H9 (cell line): ENCODE measurements around the gene ZFP64. TPM values are rescaled to one million over a fixed set of nuclear protein-coding genes. Genes with fewer than 3 reads are reported as not detected.

ENCODE experiments used
- DNase-seq: peaks from one replicate; pipeline ENCODE4 v3.0.0-alpha.2; 2017
- H2AFZ ChIP-seq: one replicate; pipeline ENCODE4 v1.6.1; 2013; ENCODE audit warnings: mild to moderate bottlenecking, low read length, control low read depth, moderate library complexity
- H2AK5ac ChIP-seq: 2 replicates; pipeline ENCODE4 v1.6.1; 2013; ENCODE audit warnings: low read length, control low read depth, mixed read lengths; ENCODE audit not compliant: insufficient read length
- H2BK120ac ChIP-seq: one replicate; pipeline ENCODE4 v1.6.1; 2013; ENCODE audit warnings: low read depth, mild to moderate bottlenecking, low read length, control low read depth, inconsistent platforms; ENCODE audit not compliant: poor library complexity, severe bottlenecking
- H2BK12ac ChIP-seq: 2 replicates; pipeline ENCODE4 v1.6.1; 2013; ENCODE audit warnings: low read length, control low read depth, mixed read lengths, low read depth; ENCODE audit not compliant: insufficient read length
- H2BK15ac ChIP-seq: 2 replicates; pipeline ENCODE4 v1.6.1; 2013; ENCODE audit warnings: low read depth, low read length, control low read depth
- H2BK20ac ChIP-seq: one replicate; pipeline ENCODE4 v1.6.1; 2013; ENCODE audit warnings: low read depth, mild to moderate bottlenecking, low read length, control low read depth, inconsistent platforms; ENCODE audit not compliant: poor library complexity, severe bottlenecking
- H2BK5ac ChIP-seq: 2 replicates; pipeline ENCODE4 v1.6.1; 2013; ENCODE audit warnings: low read length, control low read depth, mixed read lengths; ENCODE audit not compliant: insufficient read length
- H3K14ac ChIP-seq: 2 replicates; pipeline ENCODE4 v1.6.1; 2013; ENCODE audit warnings: low read length, control low read depth; ENCODE audit not compliant: insufficient read depth
- H3K18ac ChIP-seq: 2 replicates; pipeline ENCODE4 v1.6.1; 2013; ENCODE audit warnings: low read depth, mild to moderate bottlenecking, mixed read lengths, low read length, control low read depth; ENCODE audit not compliant: insufficient read length
- H3K23ac ChIP-seq: 2 replicates; pipeline ENCODE4 v1.6.1; 2013; ENCODE audit warnings: low read length, control low read depth, mixed read lengths, low read depth; ENCODE audit not compliant: insufficient read length
- H3K23me2 ChIP-seq: 2 replicates; pipeline ENCODE4 v1.6.1; 2013; ENCODE audit warnings: low read depth, mild to moderate bottlenecking, mixed read lengths, low read length, control low read depth; ENCODE audit not compliant: insufficient read length, poor library complexity, severe bottlenecking
- H3K27ac ChIP-seq: 2 replicates; pipeline ENCODE4 v1.5.1; 2013; ENCODE audit warnings: low read length, control low read depth, mixed read lengths, low read depth; ENCODE audit not compliant: insufficient read length
- H3K27me3 ChIP-seq: 2 replicates; pipeline ENCODE4 v1.6.1; 2013; ENCODE audit warnings: low read length, control low read depth, inconsistent platforms; ENCODE audit not compliant: insufficient read depth
- H3K4ac ChIP-seq: 2 replicates; pipeline ENCODE4 v1.6.1; 2013; ENCODE audit warnings: low read depth, mild to moderate bottlenecking, control low read depth, inconsistent platforms, low read length, moderate library complexity
- H3K4me1 ChIP-seq: 2 replicates; pipeline ENCODE4 v1.6.1; 2013; ENCODE audit warnings: low read length, control low read depth, inconsistent platforms; ENCODE audit not compliant: insufficient read depth
- H3K4me2 ChIP-seq: 2 replicates; pipeline ENCODE4 v1.6.1; 2013; ENCODE audit warnings: low read length, control low read depth, mixed read lengths; ENCODE audit not compliant: insufficient read length, insufficient read depth
- H3K56ac ChIP-seq: 2 replicates; pipeline ENCODE4 v1.6.1; 2013; ENCODE audit warnings: low read depth, mild to moderate bottlenecking, mixed read lengths, low read length, control low read depth; ENCODE audit not compliant: insufficient read length
- H3K79me1 ChIP-seq: 2 replicates; pipeline ENCODE4 v1.6.1; 2013; ENCODE audit warnings: low read depth, mild to moderate bottlenecking, moderate library complexity, low read length, control low read depth, inconsistent platforms; ENCODE audit not compliant: insufficient read depth, poor library complexity, severe bottlenecking
- H3K79me2 ChIP-seq: 2 replicates; pipeline ENCODE4 v1.6.1; 2013; ENCODE audit warnings: low read length, control low read depth, inconsistent platforms; ENCODE audit not compliant: insufficient read depth
- H3K9ac ChIP-seq: 2 replicates; pipeline ENCODE4 v1.6.1; 2013; ENCODE audit warnings: low read length, control low read depth, mixed read lengths; ENCODE audit not compliant: insufficient read length; ENCODE audit errors: extremely low read depth
- H3K9me3 ChIP-seq: one replicate; pipeline ENCODE4 v1.6.1; 2013; ENCODE audit warnings: low read depth, low read length, inconsistent platforms; ENCODE audit not compliant: control insufficient read depth
- H3T11ph ChIP-seq: one replicate; pipeline ENCODE4 v1.6.1; 2013; ENCODE audit warnings: mild to moderate bottlenecking, low read length, control low read depth, inconsistent platforms
- H4K20me1 ChIP-seq: one replicate; pipeline ENCODE4 v1.6.1; 2013; ENCODE audit not compliant: control insufficient read depth, insufficient read length, insufficient read depth
- H4K5ac ChIP-seq: 2 replicates; pipeline ENCODE4 v1.6.1; 2013; ENCODE audit warnings: low read depth, mild to moderate bottlenecking, mixed read lengths, low read length, control low read depth; ENCODE audit not compliant: insufficient read length
- H4K8ac ChIP-seq: replicated peaks from 2 replicates; pipeline ENCODE4 v1.6.1; 2013; ENCODE audit warnings: low read length, control low read depth, mixed read lengths, low read depth; ENCODE audit not compliant: insufficient read length
- H4K91ac ChIP-seq: 2 replicates; pipeline ENCODE4 v1.6.1; 2013; ENCODE audit warnings: low read depth, mild to moderate bottlenecking, moderate library complexity, mixed read lengths, low read length, control low read depth; ENCODE audit not compliant: insufficient read length
- H3K27ac Mint-ChIP-seq, 3 experiments: 2 replicates in 2 of 3; 3 replicates in 1 of 3; pipeline ENCODE4 v1.8.0; 2020 to 2021; ENCODE audit warnings: mixed read lengths in 3 of 3, mild to moderate bottlenecking in 1 of 3, moderate library complexity in 1 of 3
- H3K27me3 Mint-ChIP-seq: 2 replicates; pipeline ENCODE4 v1.8.0; 2021; ENCODE audit warnings: low read depth, mild to moderate bottlenecking, moderate library complexity, mixed read lengths
- H3K36me3 Mint-ChIP-seq, 3 experiments: 2 replicates in 2 of 3; 3 replicates in 1 of 3; pipeline ENCODE4 v1.8.0; 2020 to 2021; ENCODE audit warnings: low read depth in 3 of 3, mixed read lengths in 3 of 3; ENCODE audit not compliant: insufficient read depth in 1 of 3
- H3K4me1 Mint-ChIP-seq, 2 experiments: 2 replicates each; pipeline ENCODE4 v1.8.0; 2020; ENCODE audit warnings: mixed read lengths in 2 of 2
- H3K4me3 Mint-ChIP-seq, 2 experiments: 2 replicates in 1 of 2; 3 replicates in 1 of 2; pipeline ENCODE4 v1.8.0; 2020 to 2021; ENCODE audit warnings: mild to moderate bottlenecking in 2 of 2, mixed read lengths in 2 of 2, moderate library complexity in 1 of 2
- H3K9me3 Mint-ChIP-seq, 2 experiments: 2 replicates in 1 of 2; 3 replicates in 1 of 2; pipeline ENCODE4 v1.8.0; 2020; ENCODE audit warnings: mild to moderate bottlenecking in 2 of 2, mixed read lengths in 2 of 2, moderate library complexity in 1 of 2
- WGBS: extraction: QIAGEN DNeasy Blood & Tissue Kit; methylation state at CpG from one replicate; pipeline ENCODE4 v1.1.7; 2013; ENCODE audit warnings: missing lambda C conversion rate, low lambda C conversion rate, mixed read lengths; ENCODE audit not compliant: insufficient read length; ENCODE audit errors: extremely low coverage; 5-methylcytosine and 5-hydroxymethylcytosine counted together
- total RNA-seq: library from RNA; stranded (reverse); gene quantifications from 2 replicates; pipeline ENCODE4 v1.2.1, GENCODE V29; 2021
- TF ChIP-seq, protein P1 (sequence below): fragments of 200-600 bp; sonication (generic); conservative IDR thresholded peaks from 3 replicates; pipeline ENCODE4 v1.8.0; 2021; ENCODE audit warnings: antibody characterized with exemption, mild to moderate bottlenecking

ZFP64 gene
- total RNA-seq, 1 experiment from 2014 or later: 29.2 TPM

DNA sequence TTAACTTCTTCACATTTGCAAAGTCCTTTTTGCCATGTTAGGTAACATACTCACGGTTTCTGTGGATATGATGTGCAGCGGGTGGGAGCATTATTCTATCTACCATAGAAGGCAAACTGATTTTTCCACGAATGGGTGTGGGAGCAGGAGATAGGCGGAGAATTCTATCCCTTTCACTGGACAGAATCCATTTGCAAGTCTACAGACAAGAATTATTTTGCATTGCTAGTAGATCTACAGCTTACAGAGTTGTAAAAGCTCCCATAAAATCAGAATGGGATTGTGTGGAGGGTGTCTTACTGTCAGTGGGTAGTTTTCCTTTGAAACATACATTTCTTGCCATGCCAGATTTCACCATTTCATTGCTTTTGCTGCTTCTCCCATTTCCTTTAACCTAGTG is 22.4 kb upstream of the ZFP64 start:
- DNase-seq: no peak
- Histone ChIP-seq H4K8ac (no peak overlapping the region), H3K23ac (no peak overlapping the region), H3K79me1 (no peaks in the 10 kb centered on the region), H3K9ac (no peak overlapping the region), H3K23me2 (no peaks in the 10 kb centered on the region), H2AFZ (no peak overlapping the region), H3K56ac (no peak overlapping the region), H3T11ph (no peak overlapping the region), H4K20me1 (no peaks in the 10 kb centered on the region), H2BK15ac (no peak overlapping the region), H3K4me2 (no peak overlapping the region), H3K4ac (no peak overlapping the region), H3K14ac (no peak overlapping the region), H3K27ac (no peak overlapping the region), H3K79me2 (no peaks in the 10 kb centered on the region), H2AK5ac (no peak overlapping the region), H3K4me1 (peaks cover under 1% of the 10 kb centered on the region; the same call in 1 of the 2 replicates), H3K9me3 (no peaks in the 10 kb centered on the region), H2BK12ac (no peak overlapping the region), H4K91ac (no peak overlapping the region), H3K18ac (no peak overlapping the region), H2BK120ac (no peak overlapping the region), H3K27me3 (no peaks in the 10 kb centered on the region), H2BK5ac (no peak overlapping the region), H2BK20ac (no peak overlapping the region), H4K5ac (no peak overlapping the region)
- TF ChIP-seq, protein P1, sequence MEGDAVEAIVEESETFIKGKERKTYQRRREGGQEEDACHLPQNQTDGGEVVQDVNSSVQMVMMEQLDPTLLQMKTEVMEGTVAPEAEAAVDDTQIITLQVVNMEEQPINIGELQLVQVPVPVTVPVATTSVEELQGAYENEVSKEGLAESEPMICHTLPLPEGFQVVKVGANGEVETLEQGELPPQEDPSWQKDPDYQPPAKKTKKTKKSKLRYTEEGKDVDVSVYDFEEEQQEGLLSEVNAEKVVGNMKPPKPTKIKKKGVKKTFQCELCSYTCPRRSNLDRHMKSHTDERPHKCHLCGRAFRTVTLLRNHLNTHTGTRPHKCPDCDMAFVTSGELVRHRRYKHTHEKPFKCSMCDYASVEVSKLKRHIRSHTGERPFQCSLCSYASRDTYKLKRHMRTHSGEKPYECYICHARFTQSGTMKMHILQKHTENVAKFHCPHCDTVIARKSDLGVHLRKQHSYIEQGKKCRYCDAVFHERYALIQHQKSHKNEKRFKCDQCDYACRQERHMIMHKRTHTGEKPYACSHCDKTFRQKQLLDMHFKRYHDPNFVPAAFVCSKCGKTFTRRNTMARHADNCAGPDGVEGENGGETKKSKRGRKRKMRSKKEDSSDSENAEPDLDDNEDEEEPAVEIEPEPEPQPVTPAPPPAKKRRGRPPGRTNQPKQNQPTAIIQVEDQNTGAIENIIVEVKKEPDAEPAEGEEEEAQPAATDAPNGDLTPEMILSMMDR: no peak
- Mint-ChIP-seq H3K27me3 (peaks cover 1% of the 10 kb centered on the region), H3K4me1 (peaks cover 9 to 14% of the 10 kb centered on the region in 2 experiments), H3K9me3 (peaks cover 18 to 21% of the 10 kb centered on the region in 2 experiments), H3K36me3 (peaks cover 0 to 11% (median 0%) of the 10 kb centered on the region in 3 experiments; a peak in 1 of 7 replicates), H3K27ac (no peak overlapping the region), H3K4me3 (no peak overlapping the region)
- no CpG with 5 or more reads among the region's 4 CpGs for WGBS
